IMR-90 (cell line): ENCODE data around the gene SLIT3. TPM values are rescaled to one million over a fixed set of nuclear protein-coding genes. Genes with fewer than 3 reads are reported as not detected.

Experiments used
- ATAC-seq: fragments of 200-7000 bp; cut with Tn5 transposase; 2 replicates; pipeline ENCODE4 v1.9.1; 2020; ENCODE audit warnings: low read depth, mild to moderate bottlenecking, moderate library complexity
- BruUV-seq: library from RNA; stranded (reverse); fragments of 400-500 nt; replicated peaks from 2 replicates; lab custom pipeline; 2021; lab: Mats Ljungman, UMichigan
- CTCF ChIA-PET: fragments of 300-600 bp; formaldehyde crosslinking; extraction: SDS; loops from one replicate; lab custom pipeline; 2021; ENCODE audit warnings: antibody characterized with exemption; lab: Yijun Ruan, JAX
- POLR2A ChIA-PET: fragments of 300-600 bp; sonication (Branson Sonifier 250); formaldehyde crosslinking; loops from one replicate; lab custom pipeline; 2022; ENCODE audit warnings: antibody characterized with exemption; ENCODE audit not compliant: unreplicated experiment; lab: Charles Lee
- DNase-seq: peaks from one replicate; pipeline ENCODE4 v3.0.0; 2013
- H2AFZ ChIP-seq: replicated peaks from 2 replicates; pipeline ENCODE3; 2013; ENCODE audit warnings: low read length, mild to moderate bottlenecking; ENCODE audit not compliant: poor library complexity
- H2AK5ac ChIP-seq: 2 replicates; pipeline ENCODE4 v1.6.1; 2013; ENCODE audit warnings: low read depth, low read length, inconsistent platforms
- H2AK9ac ChIP-seq: replicated peaks from 2 replicates; pipeline ENCODE3; 2013; ENCODE audit warnings: mild to moderate bottlenecking, low read depth, low read length, moderate library complexity; ENCODE audit not compliant: poor library complexity
- H2BK120ac ChIP-seq: 2 replicates; pipeline ENCODE4 v1.6.1; 2013; ENCODE audit warnings: low read depth, low read length, inconsistent platforms
- H2BK15ac ChIP-seq: 3 replicates; pipeline ENCODE4 v1.6.1; 2013; ENCODE audit warnings: low read depth, low read length, inconsistent platforms
- H2BK20ac ChIP-seq: 2 replicates; pipeline ENCODE4 v1.6.1; 2013; ENCODE audit warnings: low read depth, mild to moderate bottlenecking, inconsistent platforms, low read length, moderate library complexity
- H2BK5ac ChIP-seq: 2 replicates; pipeline ENCODE4 v1.6.1; 2013; ENCODE audit warnings: mild to moderate bottlenecking, low read depth, low read length, inconsistent platforms; ENCODE audit not compliant: poor library complexity, severe bottlenecking
- H3K14ac ChIP-seq: replicated peaks from 2 replicates; pipeline ENCODE4 v1.6.1; 2013; ENCODE audit warnings: low read depth, low read length, inconsistent platforms
- H3K18ac ChIP-seq: 2 replicates; pipeline ENCODE4 v1.6.1; 2013; ENCODE audit warnings: low read depth, low read length, control low read depth
- H3K23ac ChIP-seq: 2 replicates; pipeline ENCODE4 v1.6.1; 2013; ENCODE audit warnings: low read depth, low read length, inconsistent platforms
- H3K27ac ChIP-seq: 2 replicates; pipeline ENCODE4 v1.5.1; 2013; ENCODE audit warnings: mild to moderate bottlenecking, control low read depth, low read length; ENCODE audit not compliant: insufficient read depth
- H3K27me3 ChIP-seq: 2 replicates; pipeline ENCODE4 v1.6.1; 2013; ENCODE audit warnings: low read length; ENCODE audit not compliant: control insufficient read depth, insufficient read depth
- H3K36me3 ChIP-seq: 2 replicates; pipeline ENCODE4 v1.6.1; 2013; ENCODE audit warnings: low read length, mixed read lengths; ENCODE audit not compliant: control insufficient read depth, insufficient read depth
- H3K4ac ChIP-seq: 2 replicates; pipeline ENCODE4 v1.6.1; 2013; ENCODE audit warnings: low read depth, low read length, inconsistent platforms
- H3K4me1 ChIP-seq: 2 replicates; pipeline ENCODE4 v1.6.1; 2013; ENCODE audit warnings: low read length, mixed read lengths; ENCODE audit not compliant: control insufficient read depth, insufficient read depth
- H3K4me2 ChIP-seq: 2 replicates; pipeline ENCODE4 v1.6.1; 2013; ENCODE audit warnings: low read depth, mild to moderate bottlenecking, control low read depth, low read length, moderate library complexity
- H3K4me3 ChIP-seq: 2 replicates; pipeline ENCODE4 v1.5.1; 2013; ENCODE audit warnings: low read depth, mild to moderate bottlenecking, control low read depth, low read length, moderate library complexity; ENCODE audit not compliant: insufficient read depth
- H3K56ac ChIP-seq: 2 replicates; pipeline ENCODE4 v1.6.1; 2013; ENCODE audit warnings: low read length, inconsistent platforms; ENCODE audit not compliant: insufficient read depth; ENCODE audit errors: extremely low read depth
- H3K79me1 ChIP-seq, 2 experiments: 2 replicates each; pipeline ENCODE4 v1.6.1; 2013; ENCODE audit warnings: low read length in 2 of 2, inconsistent platforms in 1 of 2, low read depth in 1 of 2
- H3K9ac ChIP-seq: 2 replicates; pipeline ENCODE4 v1.6.1; 2013; ENCODE audit warnings: low read depth, low read length, control low read depth
- H3K9me1 ChIP-seq: 2 replicates; pipeline ENCODE4 v1.6.1; 2013; ENCODE audit warnings: low read length, inconsistent platforms; ENCODE audit not compliant: insufficient read depth
- H3K9me3 ChIP-seq: 2 replicates; pipeline ENCODE4 v1.6.1; 2013; ENCODE audit warnings: low read length; ENCODE audit not compliant: control insufficient read depth, insufficient read depth
- H4K20me1 ChIP-seq: 2 replicates; pipeline ENCODE4 v1.6.1; 2013; ENCODE audit warnings: low read length, inconsistent platforms; ENCODE audit not compliant: insufficient read depth
- H4K5ac ChIP-seq: 2 replicates; pipeline ENCODE4 v1.6.1; 2013; ENCODE audit warnings: mild to moderate bottlenecking, low read depth, low read length, control low read depth
- H4K8ac ChIP-seq, 2 experiments: 2 replicates each; pipeline ENCODE4 v1.6.1; 2013; ENCODE audit warnings: low read depth in 2 of 2, low read length in 2 of 2, control low read depth in 1 of 2, inconsistent platforms in 1 of 2
- H4K91ac ChIP-seq: 2 replicates; pipeline ENCODE4 v1.6.1; 2013; ENCODE audit warnings: low read depth, low read length, inconsistent platforms; ENCODE audit not compliant: insufficient read depth
- CEBPB ChIP-seq: IDR thresholded peaks from 2 replicates; pipeline ENCODE4 v1.6.1; 2012; ENCODE audit warnings: low read depth, low read length, improper control_type of control experiment
- CHD1 ChIP-seq: IDR thresholded peaks from 2 replicates; pipeline ENCODE4 v1.6.1; 2012; ENCODE audit warnings: low read depth, low read length, improper control_type of control experiment
- CTCF ChIP-seq: conservative IDR thresholded peaks from 2 replicates; pipeline ENCODE4 v1.5.1; 2012; ENCODE audit warnings: mild to moderate bottlenecking, low read depth, low read length, improper control_type of control experiment
- ELK1 ChIP-seq: fragments of 150-350 bp; IDR thresholded peaks from 2 replicates; pipeline ENCODE4 v1.6.1; 2016; ENCODE audit warnings: low read depth, mild to moderate bottlenecking, low read length, moderate library complexity, borderline replicate concordance
- FOS ChIP-seq: fragments of 150-350 bp; IDR thresholded peaks from 2 replicates; pipeline ENCODE4 v1.6.1; 2016; ENCODE audit warnings: low read depth, low read length
- MAFK ChIP-seq: IDR thresholded peaks from 2 replicates; pipeline ENCODE4 v1.6.1; 2012; ENCODE audit warnings: low read depth, low read length, improper control_type of control experiment
- MAZ ChIP-seq: IDR thresholded peaks from 2 replicates; pipeline ENCODE4 v1.6.1; 2012; ENCODE audit warnings: low read depth, mild to moderate bottlenecking, low read length, improper control_type of control experiment, moderate library complexity, borderline replicate concordance
- MXI1 ChIP-seq: IDR thresholded peaks from 2 replicates; pipeline ENCODE4 v1.6.1; 2012; ENCODE audit warnings: low read depth, mild to moderate bottlenecking, low read length, moderate library complexity, borderline replicate concordance
- NFE2L2 ChIP-seq: fragments of 150-350 bp; IDR thresholded peaks from 2 replicates; pipeline ENCODE4 v1.6.1; 2016; ENCODE audit warnings: low read depth, mild to moderate bottlenecking, low read length
- POLR2A ChIP-seq: IDR thresholded peaks from 2 replicates; pipeline ENCODE4 v1.6.1; 2012; ENCODE audit warnings: mild to moderate bottlenecking, low read depth, low read length
- RAD21 ChIP-seq: IDR thresholded peaks from 2 replicates; pipeline ENCODE4 v1.6.1; 2012; ENCODE audit warnings: low read length, improper control_type of control experiment
- RCOR1 ChIP-seq: IDR thresholded peaks from 2 replicates; pipeline ENCODE4 v1.6.1; 2012; ENCODE audit warnings: mild to moderate bottlenecking, low read length, improper control_type of control experiment; ENCODE audit not compliant: insufficient replicate concordance
- RFX5 ChIP-seq: IDR thresholded peaks from 2 replicates; pipeline ENCODE4 v1.8.0; 2012; ENCODE audit warnings: low read depth, mild to moderate bottlenecking, low read length, moderate library complexity
- SMC3 ChIP-seq: fragments of 150-350 bp; IDR thresholded peaks from 2 replicates; pipeline ENCODE4 v1.6.1; 2016; ENCODE audit warnings: low read depth, mild to moderate bottlenecking, antibody characterized with exemption, low read length, moderate library complexity
- USF2 ChIP-seq: fragments of 150-350 bp; IDR thresholded peaks from 2 replicates; pipeline ENCODE4 v1.6.1; 2017; ENCODE audit warnings: mild to moderate bottlenecking, antibody characterized with exemption, low read length, low read depth
- WGBS, 2 experiments: methylation state at CpG; one replicate each; pipeline versions ENCODE4 v1.1.5 to v1.1.7; 2013; ENCODE audit warnings: missing lambda C conversion rate in 2 of 2; ENCODE audit not compliant: insufficient read length in 1 of 2; ENCODE audit errors: extremely low coverage in 2 of 2; 5-methylcytosine and 5-hydroxymethylcytosine counted together
- dilution Hi-C: fragments of 300-500 bp; cut with HindIII; formaldehyde crosslinking; loops from one replicate; pipeline ENCODE4 v1.14.3; 2018; ENCODE audit warnings: low sequenced_read_pairs; ENCODE audit not compliant: unreplicated experiment
- in situ Hi-C: fragments of 300-500 bp; cut with MboI; formaldehyde crosslinking; loops from 3 replicates; pipeline ENCODE4 v1.14.3; 2019; ENCODE audit warnings: low sequenced_read_pairs, inconsistent platforms, mixed read lengths
- intact Hi-C: fragments of 100-400 bp; cut with micrococcal nuclease; formaldehyde crosslinking; loops from 2 replicates; pipeline ENCODE4 v1.10.0; 2022
- polyA plus RNA-seq, 3 experiments: library from polyadenylated mRNA; depleted of rRNA; stranded (reverse); fragments of >200 nt; gene quantifications; 2 replicates each; pipeline ENCODE4 v1.2.3, GENCODE V29; 2012; ENCODE audit warnings: low replicate concordance in 1 of 3
- total RNA-seq: library from RNA; depleted of rRNA; stranded (reverse); fragments of >200 nt; gene quantifications from 2 replicates; pipeline ENCODE4 v1.2.3, GENCODE V29; 2012

SLIT3 gene
- total and polyA plus RNA-seq, 2 of the 4 experiments (the other 2 are of a cell fraction): 0.18 to 0.50 TPM

- H2BK20ac ChIP-seq: no peak overlapping the region
- H3K18ac ChIP-seq: no peak overlapping the region
- dilution Hi-C loops: no loop called here
- no peak overlapping the region for H2AFZ ChIP-seq
- no peaks in the 10 kb centered on the region for H3K9me1 ChIP-seq
- ChIA-PET CTCF (no interaction called here), POLR2A (no interaction called here)
- no peaks in the 10 kb centered on the region for H3K36me3 ChIP-seq
- H3K56ac ChIP-seq: no peak overlapping the region
- no peak for ATAC-seq
- no peak overlapping the region for H4K91ac ChIP-seq
- no peak overlapping the region for H2BK120ac ChIP-seq
- H2AK9ac ChIP-seq: no peak overlapping the region
- H3K27me3 ChIP-seq: peaks cover 1% of the 10 kb centered on the region; the same call in 1 of the 2 replicates
- no peak overlapping the region for H2BK15ac ChIP-seq
- no peaks in the 10 kb centered on the region for H4K20me1 ChIP-seq
- WGBS, 2 experiments: 40% methylated on average over 5 of the region's 5 CpGs; no CpG with 5 or more reads in 1 of the 2 experiments
- no TSS peak for BruUV-seq
- DNase-seq: no peak
- H3K9ac ChIP-seq: no peak overlapping the region
- H3K4me1 ChIP-seq: no peaks in the 10 kb centered on the region
- no peak overlapping the region for H3K27ac ChIP-seq
- no peaks in the 10 kb centered on the region for H3K9me3 ChIP-seq
- H3K4ac ChIP-seq: no peak overlapping the region
- H3K4me2 ChIP-seq: no peak overlapping the region
- no peak overlapping the region for H2AK5ac ChIP-seq
- H3K4me3 ChIP-seq: no peak overlapping the region
- no peak for TF ChIP-seq CTCF
- no peak for TF ChIP-seq POLR2A
- TF ChIP-seq RCOR1: no peak
- TF ChIP-seq ELK1: no peak
- TF ChIP-seq NFE2L2: no peak
- TF ChIP-seq MXI1: no peak
- TF ChIP-seq CHD1: no peak
- no peak for TF ChIP-seq RFX5
- TF ChIP-seq MAZ: no peak
- TF ChIP-seq FOS: no peak
- TF ChIP-seq CEBPB: no peak
- TF ChIP-seq RAD21: no peak
- no peak for TF ChIP-seq MAFK
- no peak for TF ChIP-seq SMC3
- TF ChIP-seq USF2: no peak
- no peak overlapping the region for H2BK5ac ChIP-seq
- in situ Hi-C loops: no loop called here
- H4K8ac ChIP-seq: no peak overlapping the region
- H3K79me1 ChIP-seq: no peaks in the 10 kb centered on the region
- H4K5ac ChIP-seq: no peak overlapping the region
- intact Hi-C loops: no loop called here
- no peak overlapping the region for H3K14ac ChIP-seq
- H3K23ac ChIP-seq: no peak overlapping the region
Observed at GRCh38 chr5:168875832-168876231, 425.1 kb downstream of the SLIT3 start.
